GM12878 (cell line): Measurements from ENCODE around the gene PHLPP1. TPM values are rescaled to one million over a fixed set of nuclear protein-coding genes. Genes with fewer than 3 reads are reported as not detected.

ENCODE experiments used
- ATAC-seq: fragments of 200-7000 bp; cut with Tn5 transposase; 3 replicates; pipeline ENCODE4 v1.9.1; 2020; ENCODE audit warnings: mild to moderate bottlenecking, moderate library complexity
- BruUV-seq: library from RNA; stranded (reverse); fragments of 400-500 nt; replicated peaks from 2 replicates; lab custom pipeline; 2021; lab: Mats Ljungman, UMichigan
- CTCF ChIA-PET: fragments of 300-600 bp; sonication (Branson Sonifier 250); formaldehyde crosslinking; extraction: SDS; loops from one replicate; lab custom pipeline; 2021; ENCODE audit warnings: inconsistent platforms; lab: Yijun Ruan, JAX
- POLR2A ChIA-PET: fragments of 350-600 bp; formaldehyde crosslinking; extraction: SDS; loops from one replicate; lab custom pipeline; 2021; ENCODE audit warnings: inconsistent platforms; lab: Charles Lee
- RAD21 ChIA-PET: fragments of 300-600 bp; sonication (Branson Sonifier 250); formaldehyde crosslinking; loops from one replicate; lab custom pipeline; 2023; ENCODE audit warnings: antibody characterized with exemption; ENCODE audit not compliant: unreplicated experiment; lab: Charles Lee
- SMC1A ChIA-PET: fragments of 300-600 bp; sonication (Branson Sonifier 250); formaldehyde crosslinking; loops from one replicate; lab custom pipeline; 2023; ENCODE audit not compliant: unreplicated experiment, uncharacterized antibody; lab: Charles Lee
- DNase-seq: peaks from one replicate; pipeline ENCODE4 v3.0.0-alpha.2; 2011; ENCODE audit warnings: low read depth, low spot score
- FAIRE-seq: peaks from 3 replicates; lab custom pipeline; 2011; peaks lifted over from hg19 to GRCh38; lab: Jason Lieb, UNC
- H2AFZ ChIP-seq: 2 replicates; pipeline ENCODE4 v1.6.0; 2011; ENCODE audit warnings: low read depth, low read length, control low read depth; ENCODE audit not compliant: control insufficient read depth
- H3K27ac ChIP-seq: 2 replicates; pipeline ENCODE4 v1.5.1; 2011; ENCODE audit warnings: control low read depth; ENCODE audit not compliant: control insufficient read depth, insufficient read depth
- H3K27me3 ChIP-seq, 2 experiments: replicated peaks in 1 of 2; 2 replicates each; pipeline versions ENCODE4 v1.6.0 to v1.6.1; 2011; ENCODE audit warnings: low read length in 1 of 2; ENCODE audit not compliant: control insufficient read depth in 2 of 2, insufficient read depth in 2 of 2
- H3K36me3 ChIP-seq, 2 experiments: 2 replicates each; pipeline ENCODE4 v1.5.1; 2011; ENCODE audit warnings: low read length in 1 of 2; ENCODE audit not compliant: control insufficient read depth in 2 of 2, insufficient read depth in 2 of 2
- H3K4me1 ChIP-seq: 2 replicates; pipeline ENCODE4 v1.6.1; 2011; ENCODE audit warnings: mild to moderate bottlenecking, low read length, moderate library complexity, mixed read lengths; ENCODE audit not compliant: control insufficient read depth, insufficient read depth
- H3K4me2 ChIP-seq: 2 replicates; pipeline ENCODE4 v1.6.0; 2011; ENCODE audit warnings: control low read depth; ENCODE audit not compliant: control insufficient read depth, insufficient read depth
- H3K4me3 ChIP-seq: fragments of 200-600 bp; sonication (generic); 2 replicates; pipeline ENCODE4 v1.5.1; 2016
- H3K79me2 ChIP-seq: 2 replicates; pipeline ENCODE4 v1.6.0; 2011; ENCODE audit warnings: low read length; ENCODE audit not compliant: control insufficient read depth, insufficient read depth
- H3K9ac ChIP-seq: 2 replicates; pipeline ENCODE4 v1.8.0; 2011; ENCODE audit warnings: low read length, control low read depth, mixed read lengths; ENCODE audit not compliant: control insufficient read depth, insufficient read depth
- H3K9me3 ChIP-seq: replicated peaks from 3 replicates; pipeline ENCODE4 v1.5.1; 2011; ENCODE audit warnings: mild to moderate bottlenecking, low read length; ENCODE audit not compliant: control insufficient read depth, insufficient read depth
- H4K20me1 ChIP-seq: 2 replicates; pipeline ENCODE4 v1.6.0; 2011; ENCODE audit not compliant: control insufficient read depth, insufficient read depth
- ASH2L ChIP-seq: fragments of 300-600, 200-600 bp; sonication (generic); IDR thresholded peaks from 2 replicates; pipeline ENCODE4 v1.6.1; 2017; ENCODE audit warnings: low read depth, mild to moderate bottlenecking, borderline replicate concordance
- BCL11A ChIP-seq: IDR thresholded peaks from 2 replicates; pipeline ENCODE4 v1.6.1; 2011; ENCODE audit warnings: low read depth, low read length
- BMI1 ChIP-seq: fragments of 450-650 bp; IDR thresholded peaks from 2 replicates; pipeline ENCODE4 v1.6.1; 2016; ENCODE audit warnings: mild to moderate bottlenecking, moderate library complexity, borderline replicate concordance
- CBX5 ChIP-seq: sonication (generic); IDR thresholded peaks from 2 replicates; pipeline ENCODE4 v1.6.1; 2016; ENCODE audit warnings: low read depth, moderate library complexity, mild to moderate bottlenecking, inconsistent platforms
- CREB1 ChIP-seq: IDR thresholded peaks from 2 replicates; pipeline ENCODE4 v1.6.1; 2012; ENCODE audit warnings: low read depth, mild to moderate bottlenecking, inconsistent platforms
- CUX1 ChIP-seq: IDR thresholded peaks from 2 replicates; pipeline ENCODE4 v1.6.1; 2012; ENCODE audit warnings: improper control_type of control experiment, low read depth, low read length; ENCODE audit not compliant: insufficient replicate concordance
- DPF2 ChIP-seq: fragments of 450-650 bp; IDR thresholded peaks from 2 replicates; pipeline ENCODE4 v1.6.1; 2017; ENCODE audit warnings: mild to moderate bottlenecking
- EED ChIP-seq: sonication (generic); IDR thresholded peaks from 2 replicates; pipeline ENCODE4 v1.6.1; 2016; ENCODE audit warnings: antibody characterized with exemption, low read depth
- FOS ChIP-seq: IDR thresholded peaks from 3 replicates; pipeline ENCODE4 v1.6.1; 2011; ENCODE audit warnings: borderline replicate concordance; ENCODE audit not compliant: insufficient read length; ENCODE audit errors: extremely low read depth
- IKZF1 ChIP-seq: fragments of 450-650 bp; conservative IDR thresholded peaks from 2 replicates; pipeline ENCODE4 v1.6.1; 2017; ENCODE audit warnings: antibody characterized with exemption, mild to moderate bottlenecking
- JUNB ChIP-seq: IDR thresholded peaks from 2 replicates; pipeline ENCODE4 v1.6.1; 2016; ENCODE audit warnings: antibody characterized with exemption, mild to moderate bottlenecking
- MEF2A ChIP-seq: IDR thresholded peaks from 2 replicates; pipeline ENCODE4 v1.6.1; 2011; ENCODE audit warnings: low read depth, mild to moderate bottlenecking, low read length, moderate library complexity; ENCODE audit not compliant: insufficient read depth
- MTA3 ChIP-seq: IDR thresholded peaks from 2 replicates; pipeline ENCODE4 v1.6.1; 2012; ENCODE audit warnings: low read length, inconsistent platforms, borderline replicate concordance
- NBN ChIP-seq: fragments of 450-650 bp; IDR thresholded peaks from 2 replicates; pipeline ENCODE4 v1.6.1; 2016
- NFYB ChIP-seq: IDR thresholded peaks from 2 replicates; pipeline ENCODE4 v1.6.1; 2011; ENCODE audit warnings: low read depth, mild to moderate bottlenecking, low read length, improper control_type of control experiment, moderate library complexity; ENCODE audit not compliant: insufficient read depth
- PAX5 ChIP-seq: IDR thresholded peaks from 2 replicates; pipeline ENCODE4 v1.6.1; 2011; ENCODE audit warnings: low read depth, low read length, borderline replicate concordance
- RELA ChIP-seq: fragments of 450-650 bp; IDR thresholded peaks from 2 replicates; pipeline ENCODE4 v1.8.0; 2014; ENCODE audit warnings: borderline replicate concordance; ENCODE audit not compliant: partially characterized antibody
- RUNX3 ChIP-seq: IDR thresholded peaks from 2 replicates; pipeline ENCODE4 v1.6.1; 2012; ENCODE audit warnings: low read length, inconsistent platforms
- TCF3 ChIP-seq: IDR thresholded peaks from 2 replicates; pipeline ENCODE4 v1.6.1; 2012; ENCODE audit warnings: low read depth, mild to moderate bottlenecking, low read length, borderline replicate concordance; ENCODE audit not compliant: insufficient read depth
- WGBS: methylation state at CpG from one replicate; pipeline ENCODE4 v1.1.6; 2016; ENCODE audit warnings: low lambda C conversion rate; ENCODE audit not compliant: insufficient replicate concordance, insufficient coverage; ENCODE audit errors: missing lambda C conversion rate; 5-methylcytosine and 5-hydroxymethylcytosine counted together
- in situ Hi-C: fragments of 300-500 bp; cut with MboI; formaldehyde crosslinking; loops from 9 replicates; pipeline ENCODE4 v1.14.3; 2018; ENCODE audit warnings: mixed read lengths
- intact Hi-C: fragments of 100-400 bp; cut with micrococcal nuclease; formaldehyde crosslinking; loops from one replicate; pipeline ENCODE4 v1.14.2; 2022; ENCODE audit not compliant: unreplicated experiment
- polyA plus RNA-seq, 11 experiments: library from polyadenylated mRNA; depleted of rRNA in 4 of 11; unstranded in 6 of 11; stranded (reverse) in 5 of 11; fragments of >200 nt; fragmentation: Nextera tagmentation in 4 of 11; fragmentation: Illumina TruSeq in 1 of 11; extraction: Ambion mirVana in 4 of 11; extraction: Trizol in 1 of 11; gene quantifications; 1 replicate in 1 of 11; 2 replicates in 10 of 11; pipeline versions ENCODE4 v1.2.1 to v1.2.3, GENCODE V29; 2011 to 2016; ENCODE audit warnings: inconsistent platforms in 2 of 11, missing spikeins in 2 of 11, low read depth in 1 of 11
- total RNA-seq, 4 experiments: library from RNA; depleted of rRNA in 3 of 4; stranded (reverse); fragments of >200 nt in 3 of 4; fragmentation: Illumina TruSeq in 1 of 4; extraction: Trizol in 1 of 4; gene quantifications; 2 replicates each; pipeline versions ENCODE4 v1.2.1 to v1.2.3, GENCODE V29; 2013 to 2021

Gene PHLPP1
- total and polyA plus RNA-seq, 10 of the 15 experiments (the other 5 are each of a cell fraction or from before 2014, with no cell fraction given): 0.42 to 7.0 (median 1.9) TPM

DNA sequence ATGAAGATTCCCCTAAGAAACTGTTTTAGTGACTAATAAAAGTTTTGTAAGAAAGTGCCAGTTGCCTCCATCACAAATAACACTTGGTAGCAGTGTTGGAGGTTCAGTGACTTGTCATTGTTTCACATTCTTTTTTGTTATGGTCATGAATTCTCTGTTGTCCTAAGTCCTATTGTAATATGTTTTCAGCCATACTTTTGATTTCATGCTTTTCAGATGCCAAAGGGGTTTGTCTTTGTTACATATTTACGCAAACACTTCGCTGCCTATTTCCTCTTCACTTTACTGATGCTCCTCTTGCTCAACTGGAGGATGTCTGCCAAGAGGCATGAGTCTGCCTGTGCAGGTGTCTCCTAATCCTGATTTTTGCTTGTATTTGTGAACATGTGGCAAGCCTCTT, 66.6 kb downstream of the PHLPP1 start (continued):
- no peak for TF ChIP-seq RELA
- TF ChIP-seq, all 136 proteins: peak for 0

- no peak for FAIRE-seq
- 2% methylated on average over 4 of the region's 4 CpGs for WGBS
- H3K9me3 ChIP-seq: no peaks in the 10 kb centered on the region
- RAD21 ChIA-PET: interaction anchor here (1.7 kb wide), 1 partner anchor 67 kb away, joined by 6 read pairs; no protein-coding TSS in a partner anchor
- H4K20me1 ChIP-seq: no peaks in the 10 kb centered on the region
- peak overlapping the region; percentile 19 for H2AFZ ChIP-seq
- CTCF ChIA-PET: no interaction called here
- no peak overlapping the region; the same call in 1 of the 2 replicates for H3K9ac ChIP-seq
- H3K27me3 ChIP-seq: no peaks in the 10 kb centered on the region
- peak overlapping the region; percentile 51 for H3K27ac ChIP-seq
- peak overlapping the region; percentile 66 for H3K4me2 ChIP-seq
- H3K4me3 ChIP-seq: peak overlapping the region; percentile 46; the same call in 1 of the 2 replicates
- SMC1A ChIA-PET: interaction anchor here (1.1 kb wide), 1 partner anchor 63 kb away, joined by 3 read pairs; no protein-coding TSS in a partner anchor
- H3K79me2 ChIP-seq: peaks cover 4% of the 10 kb centered on the region
- no peaks in the 10 kb centered on the region for H3K36me3 ChIP-seq
- BruUV-seq: no TSS peak
- peak; percentile 84 for ATAC-seq
- H3K4me1 ChIP-seq: 0 out of 2 replicates have a peak, but pooled peaks cover 5% of the 10 kb centered on the region
- in situ Hi-C loops: no loop called here
- no peak for DNase-seq
- intact Hi-C loops: no loop called here
- POLR2A ChIA-PET: no interaction called here
- no peak for TF ChIP-seq CUX1
- TF ChIP-seq CREB1: peak; percentile 66; the same call in 1 of the 2 replicates
- TF ChIP-seq NBN: no peak
- TF ChIP-seq JUNB: peak; percentile 90
- TF ChIP-seq ASH2L: no peak
- TF ChIP-seq MEF2A: peak; percentile 58; the same call in 1 of the 2 replicates
- no peak for TF ChIP-seq CBX5
- TF ChIP-seq RUNX3: peak; percentile 91
- peak; percentile 47; the same call in 1 of the 2 replicates for TF ChIP-seq BCL11A
- TF ChIP-seq IKZF1: peak; percentile 36; the same call in 1 of the 2 replicates
- TF ChIP-seq EED: no peak
- TF ChIP-seq NFYB: no peak
- peak; percentile 22; the same call in 1 of the 2 replicates for TF ChIP-seq BMI1
- TF ChIP-seq PAX5: no peak
- TF ChIP-seq MTA3: no peak
- TF ChIP-seq DPF2: 0 out of 2 replicates have a peak, but pooled peaks have one; percentile 42
- no peak for TF ChIP-seq TCF3
- no peak for TF ChIP-seq FOS
Measured at GRCh38 chr18:62784338-62784965, 69.1 kb downstream of the PHLPP1 start.
